SK-N-SH treated with all-trans-retinoic acid at 6 μM for 48 hours (cell line): ENCODE results near the gene NATD1.

Experiments used
- TOX ChIP-seq: fragments of 250-450 bp; sonication (Bioruptor Pico); IDR thresholded peaks from 2 replicates; pipeline ENCODE4 v1.8.0; 2021; ENCODE audit warnings: mild to moderate bottlenecking, moderate library complexity, borderline replicate concordance
- ZFP30 ChIP-seq: fragments of 450-650 bp; formaldehyde crosslinking; IDR thresholded peaks from 2 replicates; pipeline ENCODE4 v1.5.0; 2022; ENCODE audit warnings: mild to moderate bottlenecking, moderate library complexity
- TF ChIP-seq, protein P1 (sequence below): fragments of 250-450 bp; sonication (Bioruptor Pico); IDR thresholded peaks from 2 replicates; pipeline ENCODE4 v1.5.0; 2020; ENCODE audit warnings: mild to moderate bottlenecking, moderate library complexity
- TF ChIP-seq, protein P2 (sequence below): fragments of 250-450 bp; sonication (Bioruptor Pico); IDR thresholded peaks from 2 replicates; pipeline ENCODE4 v1.8.0; 2021; ENCODE audit warnings: low read depth, mild to moderate bottlenecking, moderate library complexity, borderline replicate concordance
- TF ChIP-seq, protein P3 (sequence below): fragments of 250-450 bp; sonication (Bioruptor Pico); IDR thresholded peaks from 2 replicates; pipeline ENCODE4 v1.5.1; 2021; ENCODE audit warnings: mild to moderate bottlenecking, moderate library complexity

GRCh38 chr17:21245639-21246084, 7.5 kb downstream of the NATD1 start:
- no peak for TF ChIP-seq TOX (CRISPR knock-in tag)
- TF ChIP-seq ZFP30: no peak
- TF ChIP-seq, protein P1, sequence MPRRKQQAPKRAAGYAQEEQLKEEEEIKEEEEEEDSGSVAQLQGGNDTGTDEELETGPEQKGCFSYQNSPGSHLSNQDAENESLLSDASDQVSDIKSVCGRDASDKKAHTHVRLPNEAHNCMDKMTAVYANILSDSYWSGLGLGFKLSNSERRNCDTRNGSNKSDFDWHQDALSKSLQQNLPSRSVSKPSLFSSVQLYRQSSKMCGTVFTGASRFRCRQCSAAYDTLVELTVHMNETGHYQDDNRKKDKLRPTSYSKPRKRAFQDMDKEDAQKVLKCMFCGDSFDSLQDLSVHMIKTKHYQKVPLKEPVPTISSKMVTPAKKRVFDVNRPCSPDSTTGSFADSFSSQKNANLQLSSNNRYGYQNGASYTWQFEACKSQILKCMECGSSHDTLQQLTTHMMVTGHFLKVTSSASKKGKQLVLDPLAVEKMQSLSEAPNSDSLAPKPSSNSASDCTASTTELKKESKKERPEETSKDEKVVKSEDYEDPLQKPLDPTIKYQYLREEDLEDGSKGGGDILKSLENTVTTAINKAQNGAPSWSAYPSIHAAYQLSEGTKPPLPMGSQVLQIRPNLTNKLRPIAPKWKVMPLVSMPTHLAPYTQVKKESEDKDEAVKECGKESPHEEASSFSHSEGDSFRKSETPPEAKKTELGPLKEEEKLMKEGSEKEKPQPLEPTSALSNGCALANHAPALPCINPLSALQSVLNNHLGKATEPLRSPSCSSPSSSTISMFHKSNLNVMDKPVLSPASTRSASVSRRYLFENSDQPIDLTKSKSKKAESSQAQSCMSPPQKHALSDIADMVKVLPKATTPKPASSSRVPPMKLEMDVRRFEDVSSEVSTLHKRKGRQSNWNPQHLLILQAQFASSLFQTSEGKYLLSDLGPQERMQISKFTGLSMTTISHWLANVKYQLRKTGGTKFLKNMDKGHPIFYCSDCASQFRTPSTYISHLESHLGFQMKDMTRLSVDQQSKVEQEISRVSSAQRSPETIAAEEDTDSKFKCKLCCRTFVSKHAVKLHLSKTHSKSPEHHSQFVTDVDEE (CRISPR knock-in tag): no peak
- TF ChIP-seq, protein P2, sequence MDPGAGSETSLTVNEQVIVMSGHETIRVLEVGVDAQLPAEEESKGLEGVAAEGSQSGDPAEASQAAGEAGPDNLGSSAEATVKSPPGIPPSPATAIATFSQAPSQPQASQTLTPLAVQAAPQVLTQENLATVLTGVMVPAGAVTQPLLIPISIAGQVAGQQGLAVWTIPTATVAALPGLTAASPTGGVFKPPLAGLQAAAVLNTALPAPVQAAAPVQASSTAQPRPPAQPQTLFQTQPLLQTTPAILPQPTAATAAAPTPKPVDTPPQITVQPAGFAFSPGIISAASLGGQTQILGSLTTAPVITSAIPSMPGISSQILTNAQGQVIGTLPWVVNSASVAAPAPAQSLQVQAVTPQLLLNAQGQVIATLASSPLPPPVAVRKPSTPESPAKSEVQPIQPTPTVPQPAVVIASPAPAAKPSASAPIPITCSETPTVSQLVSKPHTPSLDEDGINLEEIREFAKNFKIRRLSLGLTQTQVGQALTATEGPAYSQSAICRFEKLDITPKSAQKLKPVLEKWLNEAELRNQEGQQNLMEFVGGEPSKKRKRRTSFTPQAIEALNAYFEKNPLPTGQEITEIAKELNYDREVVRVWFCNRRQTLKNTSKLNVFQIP (CRISPR knock-in tag): no peak
- TF ChIP-seq, protein P3, sequence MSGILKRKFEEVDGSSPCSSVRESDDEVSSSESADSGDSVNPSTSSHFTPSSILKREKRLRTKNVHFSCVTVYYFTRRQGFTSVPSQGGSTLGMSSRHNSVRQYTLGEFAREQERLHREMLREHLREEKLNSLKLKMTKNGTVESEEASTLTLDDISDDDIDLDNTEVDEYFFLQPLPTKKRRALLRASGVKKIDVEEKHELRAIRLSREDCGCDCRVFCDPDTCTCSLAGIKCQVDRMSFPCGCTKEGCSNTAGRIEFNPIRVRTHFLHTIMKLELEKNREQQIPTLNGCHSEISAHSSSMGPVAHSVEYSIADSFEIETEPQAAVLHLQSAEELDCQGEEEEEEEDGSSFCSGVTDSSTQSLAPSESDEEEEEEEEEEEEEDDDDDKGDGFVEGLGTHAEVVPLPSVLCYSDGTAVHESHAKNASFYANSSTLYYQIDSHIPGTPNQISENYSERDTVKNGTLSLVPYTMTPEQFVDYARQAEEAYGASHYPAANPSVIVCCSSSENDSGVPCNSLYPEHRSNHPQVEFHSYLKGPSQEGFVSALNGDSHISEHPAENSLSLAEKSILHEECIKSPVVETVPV (CRISPR knock-in tag): no peak
